GM18870 (cell line): ENCODE measurements around the gene SLC39A1.

Experiments
- ATAC-seq: cut with Tn5 transposase; IDR thresholded peaks from one replicate; pipeline ENCODE4 v1.9.1; 2021; ENCODE audit warnings: moderate library complexity; ENCODE audit not compliant: unreplicated experiment

SLC39A1 gene

GRCh38 chr1:153977250-153978240, 14.2 kb upstream of the SLC39A1 start, which contains the start of gene JTB:
TSS of gene JTB (minus strand) at chr1:153977674. CDS start at chr1:153977252, 422 bp downstream.
- no peak for ATAC-seq

GRCh38 chr1:153976819-153977249, 13.5 kb upstream of the SLC39A1 start:
- no peak for ATAC-seq

GRCh38 chr1:153973525-153973924, 10.2 kb upstream of the SLC39A1 start:
- ATAC-seq: no peak

GRCh38 chr1:153973071-153973470, 9.7 kb upstream of the SLC39A1 start:
- ATAC-seq: no peak

- no peak for ATAC-seq
Observed at GRCh38 chr1:153970346-153970745, 7.0 kb upstream of the SLC39A1 start.

- ATAC-seq: no peak
Observed at GRCh38 chr1:153968972-153969371, 5.6 kb upstream of the SLC39A1 start.

- no peak for ATAC-seq
Observed at GRCh38 chr1:153968408-153968807, 5.1 kb upstream of the SLC39A1 start.

- no peak for ATAC-seq
Observed at GRCh38 chr1:153968000-153968363, 4.6 kb upstream of the SLC39A1 start.

GRCh38 chr1:153967107-153967999, 4.0 kb upstream of the SLC39A1 start, which contains the start of gene CREB3L4:
TSS of gene CREB3L4 (plus strand) at chr1:153967902. CDS start at chr1:153968526, 624 bp downstream.
- peak; percentile 72 for ATAC-seq

- ATAC-seq: no peak
Observed at GRCh38 chr1:153963850-153964331, 554 bp upstream of the SLC39A1 start.

GRCh38 chr1:153962088-153963029, 978 bp downstream of the SLC39A1 start:
- no peak for ATAC-seq

GRCh38 chr1:153961421-153961820, 1.9 kb downstream of the SLC39A1 start:
- no peak for ATAC-seq

GRCh38 chr1:153960206-153960605, 3.1 kb downstream of the SLC39A1 start:
- ATAC-seq: no peak

GRCh38 chr1:153959454-153959853, 3.9 kb downstream of the SLC39A1 start:
- ATAC-seq: no peak

GRCh38 chr1:153958961-153959260, 4.4 kb downstream of the SLC39A1 start:
- peak; percentile 9 for ATAC-seq

- peak; percentile 72 for ATAC-seq
Observed at GRCh38 chr1:153958111-153958960, 5.0 kb downstream of the SLC39A1 start, which contains the start of gene CRTC2. TSS of gene CRTC2 (minus strand) at chr1:153958612. CDS start at chr1:153958497, 115 bp downstream.

GRCh38 chr1:153957744-153958110, 5.6 kb downstream of the SLC39A1 start:
- ATAC-seq: no peak

- ATAC-seq: no peak
Observed at GRCh38 chr1:153956997-153957715, 6.2 kb downstream of the SLC39A1 start.

- no peak for ATAC-seq
Observed at GRCh38 chr1:153954826-153955225, 8.5 kb downstream of the SLC39A1 start.
